GM18505 (cell line): Measurements from ENCODE around the gene GPM6B.

Source experiments
- ATAC-seq: cut with Tn5 transposase; IDR thresholded peaks from one replicate; pipeline ENCODE4 v1.9.1; 2021; ENCODE audit not compliant: unreplicated experiment
- POLR2A ChIP-seq: IDR thresholded peaks from 4 replicates; pipeline ENCODE4 v1.6.1; 2011; ENCODE audit warnings: borderline replicate concordance; ENCODE audit not compliant: insufficient read depth, insufficient read length; ENCODE audit errors: extremely low read depth

Gene GPM6B

GRCh38 chrX:13774696-13775095, 42.2 kb downstream of the GPM6B start:
- no peak for TF ChIP-seq POLR2A
- ATAC-seq: no peak

DNA sequence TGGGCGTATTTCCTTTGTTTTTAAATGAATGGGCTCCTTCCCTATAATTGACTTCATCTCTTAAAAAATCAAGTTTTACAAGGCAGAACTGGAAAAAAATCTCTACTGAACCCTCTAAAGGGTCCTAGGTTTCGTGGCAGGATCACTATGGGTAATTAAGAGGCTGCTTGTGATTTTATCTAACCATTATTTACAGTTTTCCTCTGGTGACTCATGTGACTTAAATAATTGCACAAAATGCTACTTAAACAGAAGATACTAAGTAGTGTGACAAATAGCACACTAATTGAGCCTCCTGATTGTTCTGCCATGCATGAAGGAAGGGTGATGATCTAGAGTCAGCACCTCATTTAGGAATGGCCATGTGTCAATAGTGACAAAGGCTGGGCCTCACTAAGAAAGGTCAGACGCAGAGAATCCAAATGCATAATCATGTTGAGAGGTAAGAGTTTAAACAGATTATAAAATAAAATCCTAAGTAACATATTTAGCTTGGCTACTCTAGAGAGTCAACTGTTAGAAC, 46.8 kb downstream of the GPM6B start:
- no peak for TF ChIP-seq POLR2A
- no peak for ATAC-seq

- no peak for ATAC-seq
- TF ChIP-seq POLR2A: no peak
Measured at GRCh38 chrX:13768939-13769338, 48.0 kb downstream of the GPM6B start.

DNA sequence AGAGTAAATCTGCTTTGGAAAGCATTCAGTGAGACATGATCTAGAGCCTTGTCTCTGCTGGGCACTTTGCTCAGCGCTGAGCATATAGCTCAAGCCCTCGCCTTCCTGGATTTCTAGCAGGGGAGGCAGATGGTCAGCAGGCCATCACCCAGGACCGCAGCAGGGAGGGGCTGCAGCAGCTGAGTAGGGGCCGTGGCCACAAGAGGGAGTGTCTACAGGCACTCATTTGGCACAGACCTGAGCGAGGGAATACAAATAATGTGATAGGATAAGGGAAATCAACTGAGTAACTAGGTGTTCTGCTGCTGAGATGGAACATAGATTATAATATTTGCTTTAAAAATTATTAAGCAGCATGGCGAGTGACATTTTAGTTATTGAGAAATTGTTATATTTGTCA, 52.1 kb downstream of the GPM6B start:
- TF ChIP-seq POLR2A: no peak
- ATAC-seq: no peak

DNA sequence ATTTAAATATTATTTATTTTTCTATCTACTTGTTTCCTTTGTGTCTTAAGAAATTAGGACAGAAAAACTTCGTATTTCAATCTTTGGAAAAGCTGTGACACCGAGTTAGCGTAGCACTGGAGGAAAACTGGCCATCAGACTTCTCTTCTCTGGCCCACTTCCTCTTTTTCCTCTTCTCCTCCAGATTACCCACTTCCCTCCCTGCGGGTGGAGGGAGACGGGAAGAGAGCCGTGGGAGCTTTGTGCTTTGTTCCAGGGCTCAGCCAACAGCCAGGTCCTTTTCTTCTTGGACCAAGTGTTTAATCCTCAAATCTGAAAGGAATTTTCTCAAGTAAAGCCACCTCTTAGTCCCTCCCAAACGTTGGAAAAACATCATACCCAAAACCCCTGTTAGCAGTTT, 52.6 kb downstream of the GPM6B start:
- TF ChIP-seq POLR2A: no peak
- ATAC-seq: no peak

DNA sequence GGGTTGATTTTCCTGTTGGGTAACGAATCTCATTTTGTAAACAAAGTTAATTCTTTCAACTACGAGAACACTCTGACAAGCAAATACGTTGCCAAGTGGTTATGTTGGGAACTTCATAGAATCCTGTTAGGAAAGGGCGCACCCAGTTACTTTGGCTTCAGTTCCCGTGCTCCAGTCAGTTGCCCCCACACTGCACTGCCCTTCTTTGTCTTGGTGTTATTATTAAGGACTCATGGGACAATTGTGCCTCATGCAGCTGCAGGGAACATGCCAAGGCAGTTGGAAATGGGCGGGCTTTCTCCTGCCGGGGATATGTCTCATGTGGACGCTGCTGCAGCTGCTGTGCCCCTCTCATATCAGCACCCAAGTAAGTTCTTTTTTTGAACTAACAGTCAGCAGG, 53.4 kb downstream of the GPM6B start:
- no peak for TF ChIP-seq POLR2A
- no peak for ATAC-seq

DNA sequence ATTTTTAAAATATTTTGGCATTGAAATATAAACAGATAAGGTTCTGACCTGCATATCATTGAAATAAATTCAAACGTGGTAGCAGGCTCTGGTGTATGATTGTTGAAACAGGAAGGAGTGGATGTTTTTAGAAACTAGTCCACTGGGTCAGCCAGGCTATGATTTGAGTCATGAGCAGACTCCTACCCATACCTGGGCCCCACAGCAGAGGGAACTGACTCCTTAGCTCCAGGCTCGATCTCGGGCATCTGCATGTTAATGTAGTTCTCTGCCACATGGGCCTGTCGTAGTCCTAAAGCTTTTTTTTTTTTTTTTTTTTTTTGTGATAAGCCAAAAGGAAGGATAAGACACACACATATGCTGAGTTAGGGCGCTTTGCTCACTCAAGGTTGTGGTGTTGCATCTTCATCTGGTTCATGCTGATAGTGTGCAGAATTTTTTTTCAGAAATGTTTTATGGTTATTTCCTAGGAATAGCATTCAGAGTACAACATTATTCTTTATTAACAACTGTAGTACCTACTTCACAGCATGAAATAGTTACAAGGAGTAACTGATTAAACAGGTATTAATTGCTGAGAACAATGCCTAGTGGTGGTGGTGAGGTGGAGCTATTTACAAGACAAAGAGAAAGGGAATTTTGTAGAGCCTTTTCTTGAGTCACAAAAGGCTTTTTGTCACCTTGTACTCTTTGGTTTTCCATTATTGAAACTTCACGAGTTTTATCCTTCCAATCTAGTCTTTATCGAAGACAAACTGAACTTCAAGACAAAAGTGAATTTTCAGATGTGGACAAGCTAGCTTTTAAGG, 55.1 kb downstream of the GPM6B start:
- ATAC-seq: peak; percentile 70
- no peak for TF ChIP-seq POLR2A

DNA sequence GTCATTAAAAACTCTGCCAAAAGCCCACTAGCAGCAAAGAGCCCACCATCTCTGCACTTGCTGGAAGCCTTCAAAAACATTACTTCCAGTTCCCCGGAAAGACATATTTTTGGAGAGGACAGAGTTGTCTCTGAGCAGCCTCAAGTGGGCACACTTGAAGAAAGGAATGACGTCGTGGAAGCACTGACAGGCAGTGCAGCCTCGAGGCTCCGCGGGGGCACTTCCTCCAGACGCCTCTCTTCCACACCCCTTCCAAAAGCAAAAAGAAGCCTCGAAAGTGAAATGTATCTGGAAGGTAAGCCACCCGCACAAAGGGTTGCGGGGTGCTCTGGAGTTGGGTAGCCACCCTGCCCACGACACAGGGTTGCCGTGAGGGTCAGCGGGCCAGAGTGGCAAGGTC, 56.5 kb downstream of the GPM6B start:
- no peak for TF ChIP-seq POLR2A
- ATAC-seq: no peak

DNA sequence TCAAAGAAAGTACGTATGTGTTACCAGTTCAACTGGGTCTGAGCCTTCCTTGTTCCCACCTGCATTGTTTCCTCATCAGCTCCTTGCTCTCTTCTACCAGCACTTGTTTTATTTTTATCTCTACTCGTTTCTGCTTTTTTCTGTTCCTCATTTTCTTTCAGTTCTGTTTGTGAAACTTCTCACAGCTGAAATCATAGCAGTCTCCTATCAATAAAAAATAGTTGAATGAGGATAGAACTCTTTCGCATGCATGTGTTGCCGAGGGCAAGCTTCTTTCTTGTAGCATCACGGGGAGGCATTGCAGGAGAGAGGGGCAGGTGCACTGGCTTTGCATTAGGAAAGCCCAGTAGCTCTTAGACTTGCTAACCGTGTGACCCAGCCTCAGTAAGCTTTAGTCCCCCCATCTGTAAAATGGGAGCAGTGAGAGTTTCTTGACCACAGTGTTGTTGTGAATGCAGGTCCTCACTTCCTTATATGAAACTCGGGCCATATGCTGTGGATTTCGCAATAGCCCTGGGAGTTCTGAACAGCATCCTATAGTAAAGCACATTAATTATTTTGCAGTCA, 57.7 kb downstream of the GPM6B start:
- peak; percentile 60 for ATAC-seq
- TF ChIP-seq POLR2A: no peak

DNA sequence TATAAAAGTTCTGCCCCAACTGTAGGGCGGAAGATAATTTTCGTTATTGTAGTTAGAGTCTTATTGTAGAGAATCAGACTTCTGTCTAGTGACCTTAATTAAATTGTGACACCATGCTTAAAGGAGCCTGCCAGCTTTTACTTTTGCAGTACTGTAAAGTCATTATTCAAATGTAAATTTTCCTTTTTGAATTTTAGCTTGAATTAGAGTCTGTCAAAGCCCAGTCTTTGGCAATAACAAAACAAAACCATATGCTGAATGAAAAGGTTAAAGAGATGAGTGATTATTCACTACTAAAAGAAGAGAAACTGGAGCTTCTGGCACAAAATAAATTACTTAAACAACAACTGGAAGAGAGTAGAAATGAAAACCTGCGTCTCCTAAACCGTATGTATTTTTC, 60.5 kb downstream of the GPM6B start:
- TF ChIP-seq POLR2A: no peak
- ATAC-seq: no peak

- no peak for TF ChIP-seq POLR2A
- ATAC-seq: no peak
Measured at GRCh38 chrX:13755254-13755653, 61.6 kb downstream of the GPM6B start.

DNA sequence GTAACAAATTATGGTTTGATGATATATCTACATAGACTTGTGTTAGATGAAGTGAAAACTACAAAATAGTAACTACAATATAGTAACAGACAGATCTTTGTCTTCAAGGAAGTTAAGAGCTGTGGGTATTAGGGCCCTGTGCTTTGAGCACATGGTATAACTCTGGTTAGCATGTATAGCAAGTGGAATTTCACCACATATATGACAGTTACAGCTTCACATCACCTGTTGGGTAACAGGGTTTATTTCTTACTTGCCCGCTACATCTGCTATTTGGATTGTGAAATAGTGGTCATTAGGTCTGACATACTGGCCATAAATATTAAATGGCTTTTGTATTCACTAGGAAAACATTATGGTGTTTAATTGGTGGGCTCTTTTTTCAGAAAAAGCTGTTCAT, 62.1 kb downstream of the GPM6B start:
- ATAC-seq: no peak
- TF ChIP-seq POLR2A: no peak

DNA sequence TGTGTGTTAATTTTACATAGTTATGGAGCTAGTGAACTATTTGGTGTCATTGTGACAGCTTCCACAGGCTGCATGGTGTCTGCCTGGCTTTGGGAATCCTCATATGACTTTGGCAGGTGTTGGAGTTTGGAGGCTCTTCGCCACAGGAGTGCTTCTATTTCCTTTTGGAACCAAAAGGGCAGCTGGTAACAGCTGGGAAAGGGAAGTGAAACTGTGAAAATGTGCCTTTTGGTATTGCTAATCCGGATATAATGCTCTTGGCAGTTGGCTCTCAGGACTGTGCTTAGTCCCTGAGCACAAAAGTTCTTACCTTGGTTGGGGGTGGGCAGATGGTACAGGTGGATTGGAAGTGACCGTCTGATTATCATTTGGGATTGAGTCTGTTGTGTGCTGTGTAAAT, 64.2 kb downstream of the GPM6B start:
- peak; percentile 54 for ATAC-seq
- TF ChIP-seq POLR2A: no peak

DNA sequence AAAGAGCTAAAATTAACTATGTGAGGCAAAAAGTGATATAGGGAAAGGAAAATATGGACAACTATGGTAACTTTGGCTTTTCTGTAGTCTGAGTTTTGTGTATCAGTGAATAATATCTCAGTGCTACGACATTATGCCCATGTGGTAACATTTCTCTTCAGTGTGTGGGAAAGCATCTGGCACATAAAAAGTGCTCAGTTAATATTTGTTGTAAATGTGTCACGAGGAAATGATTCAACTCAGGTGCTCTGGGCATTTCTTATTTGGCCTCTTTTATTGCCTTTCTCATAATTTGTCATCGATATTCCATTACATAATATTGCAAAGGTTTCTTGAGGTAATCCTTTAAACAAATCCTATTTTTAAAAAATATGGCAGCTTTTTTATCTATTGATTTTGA, 64.8 kb downstream of the GPM6B start:
- ATAC-seq: no peak
- no peak for TF ChIP-seq POLR2A
